DND-41 (cell line): ENCODE data around the gene FAM170B.
A peak's percentile ranks its signal among the peaks of the same experiment; 100 is the strongest.

ENCODE experiments used
- ATAC-seq: fragments of 200-7000 bp; cut with Tn5 transposase; 3 replicates; pipeline ENCODE4 v1.9.1; 2021; ENCODE audit warnings: low read depth; ENCODE audit not compliant: insufficient read depth
- DNase-seq: peaks from one replicate; pipeline ENCODE4 v3.0.0-alpha.2; 2020
- H2AFZ ChIP-seq: 2 replicates; pipeline ENCODE4 v1.6.0; 2012; ENCODE audit warnings: low read depth, low read length
- H3K27ac ChIP-seq: 2 replicates; pipeline ENCODE4 v1.5.1; 2012; ENCODE audit warnings: low read length, inconsistent platforms
- H3K27me3 ChIP-seq: fragments of 200-600 bp; sonication (generic); 2 replicates; pipeline ENCODE4 v1.6.0; 2012; ENCODE audit warnings: low read length, mild to moderate bottlenecking, inconsistent platforms; ENCODE audit not compliant: insufficient read depth, poor library complexity
- H3K36me3 ChIP-seq: 2 replicates; pipeline ENCODE4 v1.5.1; 2012; ENCODE audit warnings: low read length, inconsistent platforms; ENCODE audit not compliant: insufficient read depth
- H3K4me1 ChIP-seq: 2 replicates; pipeline ENCODE4 v1.5.1; 2012; ENCODE audit warnings: mild to moderate bottlenecking, low read length; ENCODE audit not compliant: insufficient read depth
- H3K4me2 ChIP-seq: 2 replicates; pipeline ENCODE4 v1.6.0; 2012; ENCODE audit warnings: mild to moderate bottlenecking, moderate library complexity, low read length, inconsistent platforms; ENCODE audit not compliant: insufficient read depth
- H3K4me3 ChIP-seq, 2 experiments: fragments of 200-600 bp in 1 of 2; shearing (Covaris generic) in 1 of 2; 2 replicates each; pipeline ENCODE4 v1.5.1; 2012 to 2016; ENCODE audit warnings: inconsistent platforms in 2 of 2, low read length in 2 of 2, mild to moderate bottlenecking in 2 of 2, low read depth in 1 of 2, moderate library complexity in 1 of 2
- H3K79me2 ChIP-seq: 2 replicates; pipeline ENCODE4 v1.6.0; 2012; ENCODE audit warnings: low read length, inconsistent platforms; ENCODE audit not compliant: insufficient read depth
- H3K9ac ChIP-seq: 2 replicates; pipeline ENCODE4 v1.6.0; 2012; ENCODE audit warnings: low read depth, mild to moderate bottlenecking, inconsistent platforms, low read length, moderate library complexity
- H3K9me3 ChIP-seq: 2 replicates; pipeline ENCODE4 v1.5.1; 2012; ENCODE audit warnings: low read length, moderate library complexity, mild to moderate bottlenecking, inconsistent platforms; ENCODE audit not compliant: insufficient read depth, severe bottlenecking
- H4K20me1 ChIP-seq: 2 replicates; pipeline ENCODE4 v1.6.0; 2012; ENCODE audit warnings: low read length; ENCODE audit not compliant: insufficient read depth
- CTCF ChIP-seq: IDR thresholded peaks from 2 replicates; pipeline ENCODE4 v1.5.1; 2012; ENCODE audit warnings: borderline replicate concordance, low read length, moderate library complexity, mild to moderate bottlenecking; ENCODE audit not compliant: poor library complexity, severe bottlenecking; ENCODE audit errors: extremely low read depth
- EZH2 ChIP-seq: IDR thresholded peaks from 3 replicates; pipeline ENCODE4 v1.6.1; 2012; ENCODE audit warnings: borderline replicate concordance, low read depth, mild to moderate bottlenecking, moderate library complexity, low read length, inconsistent platforms; ENCODE audit not compliant: severe bottlenecking

Gene FAM170B

GRCh38 chr10:49176310-49177268 lies 42.8 kb upstream of the FAM170B start:
- Histone ChIP-seq H3K4me2 (no peak overlapping the region), H3K9me3 (no peaks in the 10 kb centered on the region), H4K20me1 (peaks cover 3% of the 10 kb centered on the region; the same call in 1 of the 2 replicates), H3K4me1 (peaks cover 27% of the 10 kb centered on the region), H3K9ac (no peak overlapping the region), H3K27ac (peak overlapping the region; percentile 61), H3K27me3 (no peaks in the 10 kb centered on the region), H3K4me3 (no peak overlapping the region), H2AFZ (no peak overlapping the region), H3K36me3 (no peaks in the 10 kb centered on the region), H3K79me2 (0 out of 2 replicates have a peak, but pooled peaks cover 3% of the 10 kb centered on the region)
- TF ChIP-seq CTCF (no peak), EZH2 (no peak)
- ATAC-seq: peak; percentile 61
- DNase-seq: no peak

- H3K4me1 ChIP-seq: peaks cover 27% of the 10 kb centered on the region
- H3K79me2 ChIP-seq: 0 out of 2 replicates have a peak, but pooled peaks cover 3% of the 10 kb centered on the region
- TF ChIP-seq CTCF (no peak), EZH2 (no peak)
- H3K9ac ChIP-seq: no peak overlapping the region
- H3K36me3 ChIP-seq: no peaks in the 10 kb centered on the region
- H3K27ac ChIP-seq: no peak overlapping the region
- peaks cover 3% of the 10 kb centered on the region; the same call in 1 of the 2 replicates for H4K20me1 ChIP-seq
- no peaks in the 10 kb centered on the region for H3K9me3 ChIP-seq
- no peak overlapping the region for H3K4me2 ChIP-seq
- ATAC-seq (no peak), DNase-seq (no peak)
- no peak overlapping the region for H3K4me3 ChIP-seq
- no peak overlapping the region for H2AFZ ChIP-seq
- H3K27me3 ChIP-seq: no peaks in the 10 kb centered on the region
Observed at GRCh38 chr10:49175587-49176309, 41.9 kb upstream of the FAM170B start.

GRCh38 chr10:49174926-49175500 lies 41.2 kb upstream of the FAM170B start:
- Histone ChIP-seq H3K4me3 (no peak overlapping the region), H4K20me1 (peaks cover 3% of the 10 kb centered on the region; the same call in 1 of the 2 replicates), H3K36me3 (no peaks in the 10 kb centered on the region), H3K27ac (no peak overlapping the region), H3K4me2 (no peak overlapping the region), H2AFZ (no peak overlapping the region), H3K27me3 (no peaks in the 10 kb centered on the region), H3K4me1 (peaks cover 27% of the 10 kb centered on the region), H3K79me2 (0 out of 2 replicates have a peak, but pooled peaks cover 3% of the 10 kb centered on the region), H3K9ac (no peak overlapping the region), H3K9me3 (no peaks in the 10 kb centered on the region)
- no peak for DNase-seq
- ATAC-seq: no peak
- TF ChIP-seq CTCF (no peak), EZH2 (no peak)
